ENCODE measurements around the gene ZNF655.

DNA sequence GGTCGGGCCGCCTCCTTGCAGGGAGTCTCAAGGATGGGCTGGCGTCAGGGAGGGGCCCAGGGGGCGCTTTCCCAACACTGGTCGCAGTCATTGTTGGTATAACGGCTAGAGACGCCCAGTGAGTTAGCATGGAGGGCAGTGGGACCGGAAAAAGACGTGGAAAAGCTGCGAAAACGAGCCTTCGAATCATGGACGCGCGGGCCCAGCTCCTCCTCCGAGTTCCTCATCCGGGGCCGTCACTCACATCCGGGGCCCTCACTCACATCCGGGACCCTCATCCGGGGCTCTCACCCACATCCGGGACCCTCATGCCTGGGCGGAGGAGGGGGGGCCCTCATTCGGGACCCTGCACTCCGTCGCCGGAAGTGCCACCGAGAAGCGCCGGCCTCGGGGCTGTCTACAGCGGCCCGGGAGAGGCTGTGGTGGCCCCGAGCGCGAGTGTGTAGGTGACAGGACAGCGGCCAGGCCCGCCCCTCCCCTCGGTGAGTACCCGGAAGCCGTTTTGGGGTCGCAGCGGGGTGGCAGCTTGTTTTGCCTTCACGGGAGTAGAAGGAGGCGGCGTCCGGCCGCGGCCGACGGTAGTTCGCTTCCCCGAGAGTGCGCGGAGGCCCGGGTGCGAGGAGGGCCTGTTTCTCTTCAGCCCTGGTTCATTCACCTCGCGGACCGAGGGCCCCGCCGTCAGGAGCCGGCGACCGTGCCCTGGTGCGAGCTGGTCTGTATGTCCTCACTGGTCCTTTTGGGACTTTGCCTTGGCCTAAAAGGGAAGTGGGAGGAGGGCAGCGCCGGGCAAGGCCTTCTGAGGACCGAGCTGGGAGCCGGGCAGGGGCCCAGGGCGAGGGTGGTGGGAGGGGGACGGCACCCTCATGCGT is at the start of gene ZNF655:
- TF ChIP-seq, protein P1, sequence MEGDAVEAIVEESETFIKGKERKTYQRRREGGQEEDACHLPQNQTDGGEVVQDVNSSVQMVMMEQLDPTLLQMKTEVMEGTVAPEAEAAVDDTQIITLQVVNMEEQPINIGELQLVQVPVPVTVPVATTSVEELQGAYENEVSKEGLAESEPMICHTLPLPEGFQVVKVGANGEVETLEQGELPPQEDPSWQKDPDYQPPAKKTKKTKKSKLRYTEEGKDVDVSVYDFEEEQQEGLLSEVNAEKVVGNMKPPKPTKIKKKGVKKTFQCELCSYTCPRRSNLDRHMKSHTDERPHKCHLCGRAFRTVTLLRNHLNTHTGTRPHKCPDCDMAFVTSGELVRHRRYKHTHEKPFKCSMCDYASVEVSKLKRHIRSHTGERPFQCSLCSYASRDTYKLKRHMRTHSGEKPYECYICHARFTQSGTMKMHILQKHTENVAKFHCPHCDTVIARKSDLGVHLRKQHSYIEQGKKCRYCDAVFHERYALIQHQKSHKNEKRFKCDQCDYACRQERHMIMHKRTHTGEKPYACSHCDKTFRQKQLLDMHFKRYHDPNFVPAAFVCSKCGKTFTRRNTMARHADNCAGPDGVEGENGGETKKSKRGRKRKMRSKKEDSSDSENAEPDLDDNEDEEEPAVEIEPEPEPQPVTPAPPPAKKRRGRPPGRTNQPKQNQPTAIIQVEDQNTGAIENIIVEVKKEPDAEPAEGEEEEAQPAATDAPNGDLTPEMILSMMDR (IDR thresholded peaks at IDR 0.05; ENCODE audit: low read depth, low read length, poor library complexity, severe bottlenecking): peak; percentile 9
- no peak for TF ChIP-seq EZH2phosphoT487 (IDR thresholded peaks at IDR 0.05; ENCODE audit: borderline replicate concordance, low read length)

All from DOHH2 (cell line).